K562 (cell line): ENCODE results near the gene UQCR11. TPM values are rescaled to one million over a fixed set of nuclear protein-coding genes. Genes with fewer than 3 reads are reported as not detected.

Source experiments
- ATAC-seq: fragments of 200-7000 bp; cut with Tn5 transposase; 3 replicates; pipeline ENCODE4 v1.9.1; 2020; ENCODE audit warnings: moderate library complexity
- BruUV-seq: library from RNA; stranded (reverse); fragments of 400-500 nt; replicated peaks from 2 replicates; lab custom pipeline; 2021; lab: Mats Ljungman, UMichigan
- CTCF ChIA-PET: fragments of 300-600 bp; formaldehyde crosslinking; extraction: SDS; loops from one replicate; lab custom pipeline; 2021; ENCODE audit warnings: low intra/inter-chr PET ratio; lab: Yijun Ruan, JAX
- POLR2A ChIA-PET: fragments of 300-600, 350-650 bp; sonication (Branson Sonifier 250); formaldehyde crosslinking; extraction: SDS; loops from one replicate; lab custom pipeline; 2021; ENCODE audit warnings: antibody characterized with exemption, inconsistent platforms; lab: Yijun Ruan, JAX
- DNase-seq, 4 experiments: peaks; one replicate each; pipeline versions ENCODE4 v3.0.0 to v3.0.0-alpha.2; 2011 to 2018; ENCODE audit warnings: low spot score in 3 of 4, mixed read lengths in 3 of 4; ENCODE audit errors: extremely low read depth in 1 of 4
- FAIRE-seq: peaks from 2 replicates; lab custom pipeline; 2011; peaks lifted over from hg19 to GRCh38; lab: Jason Lieb, UNC
- H2AFZ ChIP-seq: 2 replicates; pipeline ENCODE4 v1.6.0; 2011; ENCODE audit warnings: low read depth, low read length, control low read depth, inconsistent platforms
- H3K27ac ChIP-seq: fragments of 200-600 bp; 3 replicates; pipeline ENCODE4 v1.8.0; 2011; ENCODE audit warnings: low read depth, mild to moderate bottlenecking, control low read depth, inconsistent platforms, low read length, moderate library complexity, mixed read lengths; ENCODE audit errors: extremely low read depth
- H3K27me3 ChIP-seq, 2 experiments: fragments of 300-600 bp in 1 of 2; 2 replicates in 1 of 2; 3 replicates in 1 of 2; pipeline versions ENCODE4 v1.6.0 to v1.8.0; 2011; ENCODE audit warnings: inconsistent platforms in 2 of 2, low read length in 2 of 2, mild to moderate bottlenecking in 1 of 2, mixed read lengths in 1 of 2, moderate library complexity in 1 of 2; ENCODE audit not compliant: control insufficient read depth in 2 of 2, insufficient read depth in 2 of 2
- H3K36me3 ChIP-seq: fragments of 300-600 bp; 3 replicates; pipeline ENCODE4 v1.8.0; 2011; ENCODE audit warnings: mild to moderate bottlenecking, low read length, inconsistent platforms; ENCODE audit not compliant: control insufficient read depth, insufficient read depth
- H3K4me1 ChIP-seq, 2 experiments: fragments of 200-600 bp in 1 of 2; replicated peaks in 1 of 2; 2 replicates in 1 of 2; 3 replicates in 1 of 2; pipeline versions ENCODE4 v1.5.1 to v1.8.0; 2011; ENCODE audit warnings: inconsistent platforms in 2 of 2, low read length in 2 of 2, mild to moderate bottlenecking in 1 of 2, mixed read lengths in 1 of 2, moderate library complexity in 1 of 2; ENCODE audit not compliant: control insufficient read depth in 2 of 2, insufficient read depth in 2 of 2
- H3K4me2 ChIP-seq: 2 replicates; pipeline ENCODE4 v1.6.1; 2011; ENCODE audit warnings: low read length, control low read depth, inconsistent platforms, mixed read lengths; ENCODE audit not compliant: insufficient read depth
- H3K4me3 ChIP-seq: fragments of 200-600 bp; sonication (generic), shearing (Covaris generic); 2 replicates; pipeline ENCODE4 v1.5.1; 2016; ENCODE audit warnings: control low read depth, inconsistent platforms
- H3K79me2 ChIP-seq: fragments of 200-600 bp; 3 replicates; pipeline ENCODE4 v1.8.0; 2011; ENCODE audit warnings: low read length, inconsistent platforms; ENCODE audit not compliant: control insufficient read depth, insufficient read depth
- H3K9ac ChIP-seq, 2 experiments: 2 replicates each; pipeline versions ENCODE4 v1.6.0 to v1.6.1; 2011; ENCODE audit warnings: low read depth in 2 of 2, low read length in 2 of 2, control low read depth in 1 of 2, inconsistent platforms in 1 of 2, mild to moderate bottlenecking in 1 of 2, mixed read lengths in 1 of 2; ENCODE audit not compliant: insufficient read depth in 1 of 2
- H3K9me1 ChIP-seq: one replicate; pipeline ENCODE4 v1.6.0; 2011; ENCODE audit warnings: inconsistent platforms, mild to moderate bottlenecking, low read length, moderate library complexity; ENCODE audit not compliant: control insufficient read depth, insufficient read depth
- H3K9me3 ChIP-seq: replicated peaks from 2 replicates; pipeline ENCODE4 v1.5.1; 2011; ENCODE audit warnings: low read depth, low read length, inconsistent platforms; ENCODE audit not compliant: control insufficient read depth, insufficient read depth
- H4K20me1 ChIP-seq: replicated peaks from 2 replicates; pipeline ENCODE4 v1.6.1; 2011; ENCODE audit warnings: low read length, inconsistent platforms, mixed read lengths; ENCODE audit not compliant: control insufficient read depth, insufficient read depth
- MAFK ChIP-seq: IDR thresholded peaks from 2 replicates; pipeline ENCODE4 v1.6.1; 2011; ENCODE audit warnings: low read length, improper control_type of control experiment
- NFE2L1 ChIP-seq: fragments of 450-650 bp; IDR thresholded peaks from 2 replicates; pipeline ENCODE4 v1.6.1; 2016; ENCODE audit warnings: missing genetic modification characterization, low read depth, mild to moderate bottlenecking, missing compliant biosample characterization, moderate library complexity, borderline replicate concordance
- POLR2G ChIP-seq: fragments of 200-400 bp; formaldehyde crosslinking; IDR thresholded peaks from 2 replicates; pipeline ENCODE4 v1.6.1; 2017; ENCODE audit warnings: low read depth, mild to moderate bottlenecking, antibody characterized with exemption, low read length, moderate library complexity
- ZBTB7A ChIP-seq: IDR thresholded peaks from 2 replicates; pipeline ENCODE4 v1.6.1; 2011; ENCODE audit warnings: low read depth, mild to moderate bottlenecking, low read length, moderate library complexity, borderline replicate concordance; ENCODE audit not compliant: control insufficient read depth
- WGBS: fragments of 100-300 bp; shearing (Covaris generic); methylation state at CpG from one replicate; pipeline ENCODE4 v1.1.6; 2016; ENCODE audit warnings: low coverage, mixed read lengths; ENCODE audit not compliant: insufficient coverage; ENCODE audit errors: missing lambda C conversion rate; 5-methylcytosine and 5-hydroxymethylcytosine counted together
- in situ Hi-C: fragments of 300-500 bp; cut with MboI; formaldehyde crosslinking; loops from 4 replicates; pipeline ENCODE4 v1.15.0; 2018; ENCODE audit warnings: inconsistent platforms, mixed read lengths
- intact Hi-C: fragments of 100-400 bp; cut with micrococcal nuclease; formaldehyde crosslinking; loops from 2 replicates; pipeline ENCODE4 v1.14.2; 2022
- polyA plus RNA-seq, 8 experiments: library from polyadenylated mRNA; depleted of rRNA in 4 of 8; stranded (reverse) in 5 of 8; unstranded in 3 of 8; fragments of >200 nt; fragmentation: Nextera tagmentation in 2 of 8; fragmentation: Illumina TruSeq in 1 of 8; extraction: Ambion mirVana in 2 of 8; extraction: Trizol in 1 of 8; gene quantifications; 2 replicates each; pipeline versions ENCODE4 v1.2.1 to v1.2.3, GENCODE V29; 2011 to 2014; ENCODE audit warnings: inconsistent platforms in 1 of 8, missing spikeins in 1 of 8
- total RNA-seq, 7 experiments: library from RNA; depleted of rRNA in 6 of 7; stranded (reverse); fragments of >200 nt in 6 of 7; fragmentation: Illumina TruSeq in 2 of 7; extraction: Trizol in 2 of 7; gene quantifications; 2 replicates each; pipeline versions ENCODE4 v1.2.1 to v1.2.3, GENCODE V29; 2011 to 2021; ENCODE audit warnings: low replicate concordance in 1 of 7
- TF ChIP-seq, protein P1 (sequence below): fragments of 250-450 bp; sonication (Bioruptor Pico); IDR thresholded peaks from 2 replicates; pipeline ENCODE4 v1.6.1; 2021; ENCODE audit warnings: mild to moderate bottlenecking

Gene UQCR11
- total and polyA plus RNA-seq, 9 of the 15 experiments (the other 6 are each of a cell fraction or from before 2014, with no cell fraction given), result 57.6 to 394 (median 259) TPM

DNA sequence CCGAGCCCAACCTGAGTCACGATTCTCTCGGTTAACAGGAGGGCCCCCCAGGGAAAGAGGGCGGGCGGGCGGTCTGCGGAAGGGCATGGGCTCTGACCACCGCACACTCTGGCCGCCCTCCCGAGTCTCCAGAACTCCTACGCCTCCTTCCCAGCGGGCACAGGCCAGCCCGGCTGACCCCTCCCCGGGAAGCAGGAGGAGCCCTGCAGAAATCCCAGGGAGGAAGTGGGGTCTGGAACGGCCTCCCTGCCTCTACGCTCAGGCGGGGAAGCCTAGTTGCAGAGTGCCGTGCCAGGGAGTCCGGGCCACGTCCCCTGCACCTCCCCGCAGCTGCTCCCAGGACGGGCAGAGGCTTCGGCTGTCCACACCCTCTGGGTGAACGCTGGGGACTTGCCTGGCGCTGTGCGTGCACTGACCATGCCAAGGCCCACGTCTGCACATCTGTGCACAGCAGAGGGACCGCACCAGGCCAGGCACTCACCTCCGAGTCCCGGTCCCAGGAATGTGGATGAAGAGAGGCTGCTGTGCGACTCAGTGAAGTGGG is 26.4 kb upstream of the UQCR11 start:
- no peak for DNase-seq
- WGBS, result 96% methylated on average over 24 of the region's 31 CpGs
- no peaks in the 10 kb centered on the region; the same call in 1 of the 2 replicates for H3K9me3 ChIP-seq
- no TSS peak for BruUV-seq
- H3K27ac ChIP-seq, result no peak overlapping the region; the same call in 2 of the 3 replicates
- ChIA-PET CTCF (no interaction called here), POLR2A (no interaction called here)
- H2AFZ ChIP-seq, result no peak overlapping the region
- TF ChIP-seq MAFK (no peak), POLR2G (0 out of 2 replicates have a peak, but pooled peaks have one; percentile 52)
- peak overlapping the region in 1 of 2 experiments; percentile 88; a peak in 2 of 4 replicates for H3K9ac ChIP-seq
- no peak overlapping the region for H3K4me3 ChIP-seq
- H3K79me2 ChIP-seq, result peaks cover 62% of the 10 kb centered on the region
- no peak overlapping the region for H3K4me2 ChIP-seq
- no peak for ATAC-seq
- H3K36me3 ChIP-seq, result peaks cover 76% of the 10 kb centered on the region
- H3K27me3 ChIP-seq, result no peaks in the 10 kb centered on the region
- H3K9me1 ChIP-seq, result peaks cover 5% of the 10 kb centered on the region
- no peak for FAIRE-seq
- no peaks in the 10 kb centered on the region for H4K20me1 ChIP-seq
- peaks cover 19 to 68% of the 10 kb centered on the region in 2 experiments for H3K4me1 ChIP-seq
- in situ Hi-C loops (no loop called here), intact Hi-C loops (no loop called here)

DNA sequence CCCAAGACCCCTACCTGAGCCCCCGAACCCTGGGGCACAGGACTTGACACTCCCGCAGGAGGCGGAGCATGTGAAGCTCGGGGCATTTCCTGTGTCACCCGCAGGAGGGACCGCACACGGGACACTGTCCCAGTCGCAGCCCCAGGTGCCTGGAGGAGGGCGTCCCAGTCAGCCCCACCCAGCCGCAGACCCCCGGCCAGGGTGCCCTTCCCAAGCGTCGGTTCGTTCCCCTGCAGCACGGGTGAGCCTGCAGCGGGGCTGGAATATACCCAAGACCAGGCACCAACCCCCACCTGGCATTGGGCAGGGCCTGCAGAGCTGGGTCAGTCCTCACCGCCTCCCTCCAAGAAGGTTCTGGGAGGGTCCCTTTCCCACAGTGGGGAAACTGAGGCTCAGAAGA is 25.5 kb upstream of the UQCR11 start:
- Histone ChIP-seq H4K20me1 (no peaks in the 10 kb centered on the region), H3K4me1 (peaks cover 19 to 69% of the 10 kb centered on the region in 2 experiments), H3K79me2 (peaks cover 57% of the 10 kb centered on the region), H3K36me3 (peaks cover 74% of the 10 kb centered on the region), H3K4me3 (no peak overlapping the region), H3K9me3 (no peaks in the 10 kb centered on the region; the same call in 1 of the 2 replicates), H3K27me3 (no peaks in the 10 kb centered on the region), H3K27ac (no peak overlapping the region), H3K9me1 (peaks cover 5% of the 10 kb centered on the region), H3K4me2 (no peak overlapping the region), H3K9ac (peak overlapping the region in 1 of 2 experiments; percentile 50; a peak in 2 of 4 replicates), H2AFZ (no peak overlapping the region)
- in situ Hi-C loops (no loop called here), intact Hi-C loops (no loop called here)
- no TSS peak for BruUV-seq
- TF ChIP-seq, protein P1, sequence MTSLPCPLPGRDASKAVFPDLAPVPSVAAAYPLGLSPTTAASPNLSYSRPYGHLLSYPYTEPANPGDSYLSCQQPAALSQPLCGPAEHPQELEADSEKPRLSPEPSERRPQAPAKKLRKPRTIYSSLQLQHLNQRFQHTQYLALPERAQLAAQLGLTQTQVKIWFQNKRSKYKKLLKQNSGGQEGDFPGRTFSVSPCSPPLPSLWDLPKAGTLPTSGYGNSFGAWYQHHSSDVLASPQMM (CRISPR knock-in tag), result no peak
- 0 out of 2 replicates have a peak, but pooled peaks have one; percentile 36 for TF ChIP-seq ZBTB7A
- TF ChIP-seq NFE2L1 (tag), result no peak
- CTCF ChIA-PET, result no interaction called here
- FAIRE-seq, result no peak
- no peak for ATAC-seq
- 85% methylated on average over 13 of the region's 17 CpGs for WGBS
- no peak for DNase-seq
- POLR2A ChIA-PET, result no interaction called here
